NCI-H446 treated with DMSO at 0.1 percent for 48 hours (cell line): ENCODE measurements around the gene VPS52.
A peak's percentile ranks its signal among the peaks of the same experiment; 100 is the strongest.
"Not testable (repeated sequence)": the region's sequence is repeated elsewhere in the genome, so short reads cannot be mapped to it uniquely, and the experiment has no call there.

Experiments used
- DNase-seq: peaks from one replicate; lab custom pipeline; 2025; lab: John Stamatoyannopoulos, UW

Gene VPS52

GRCh38 chr6:33301877-33302276 is 30.2 kb upstream of the VPS52 start:
- no peak for DNase-seq

DNA sequence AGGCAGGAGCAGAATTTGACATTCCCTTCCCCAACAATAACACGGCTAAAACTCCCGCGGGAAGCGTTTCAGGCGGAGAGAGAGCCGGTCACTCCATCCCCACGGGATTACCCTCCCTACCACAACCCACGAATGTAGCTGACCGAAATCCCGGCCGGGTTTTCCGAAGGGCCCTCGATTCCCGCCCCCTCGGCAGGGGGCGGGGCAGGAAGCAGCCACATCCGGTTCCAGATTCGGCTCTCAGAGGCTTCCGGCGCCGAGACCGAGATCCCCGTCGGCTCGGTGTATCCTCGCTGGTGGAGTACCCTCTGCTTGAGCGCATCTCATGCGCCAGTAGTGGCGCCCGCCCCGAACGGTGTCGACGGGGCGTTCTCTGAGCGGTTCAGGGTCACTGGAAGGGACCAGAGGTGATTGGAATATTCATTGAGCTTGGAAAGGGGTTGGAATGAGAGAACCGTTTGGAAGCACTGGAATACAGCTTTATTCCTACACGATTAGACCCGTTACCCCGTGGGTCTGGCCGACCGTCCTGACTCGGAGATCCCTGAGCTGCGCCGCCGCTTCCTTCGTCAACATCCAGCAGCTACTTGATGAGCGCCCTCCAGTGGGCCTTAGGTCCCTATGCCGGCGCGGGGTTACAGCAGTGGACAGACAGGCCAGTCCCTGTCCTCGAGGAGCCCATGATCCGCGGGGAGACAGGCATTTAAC is 27.7 kb upstream of the VPS52 start:
- DNase-seq = peak; percentile 86

DNA sequence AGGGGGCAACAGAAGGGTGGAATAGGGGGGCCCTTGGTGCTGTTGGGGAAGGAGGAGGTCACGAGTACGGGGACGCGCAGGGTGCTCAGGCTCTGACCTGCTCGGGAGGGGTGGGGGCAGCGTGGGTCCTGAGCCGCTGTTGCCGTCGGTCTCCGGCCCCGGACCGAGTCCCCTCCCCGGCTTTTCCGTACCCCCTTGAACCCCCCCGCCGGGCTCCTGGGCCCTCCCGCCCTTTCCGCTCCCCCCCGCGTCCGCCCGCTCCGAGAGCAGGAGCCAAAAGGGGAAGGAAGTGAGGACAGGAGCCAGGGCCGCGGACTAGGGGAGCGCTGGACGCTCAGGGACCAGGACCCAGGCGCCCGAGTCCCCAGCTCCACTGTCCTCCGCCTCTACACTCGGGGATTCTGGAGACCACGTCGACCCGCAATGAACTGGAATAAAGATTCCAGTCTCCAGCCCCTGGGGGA is 27.1 kb upstream of the VPS52 start, which contains the start of gene RGL2:
Gene RGL2, minus strand, starts transcription at position 170 of the 464 bp plus-strand sequence. CDS start 332 bp downstream, outside the sequence.
- DNase-seq = no peak

GRCh38 chr6:33297956-33298772 is 26.5 kb upstream of the VPS52 start:
- no peak for DNase-seq

GRCh38 chr6:33297406-33297955 is 25.8 kb upstream of the VPS52 start:
- no peak for DNase-seq

DNA sequence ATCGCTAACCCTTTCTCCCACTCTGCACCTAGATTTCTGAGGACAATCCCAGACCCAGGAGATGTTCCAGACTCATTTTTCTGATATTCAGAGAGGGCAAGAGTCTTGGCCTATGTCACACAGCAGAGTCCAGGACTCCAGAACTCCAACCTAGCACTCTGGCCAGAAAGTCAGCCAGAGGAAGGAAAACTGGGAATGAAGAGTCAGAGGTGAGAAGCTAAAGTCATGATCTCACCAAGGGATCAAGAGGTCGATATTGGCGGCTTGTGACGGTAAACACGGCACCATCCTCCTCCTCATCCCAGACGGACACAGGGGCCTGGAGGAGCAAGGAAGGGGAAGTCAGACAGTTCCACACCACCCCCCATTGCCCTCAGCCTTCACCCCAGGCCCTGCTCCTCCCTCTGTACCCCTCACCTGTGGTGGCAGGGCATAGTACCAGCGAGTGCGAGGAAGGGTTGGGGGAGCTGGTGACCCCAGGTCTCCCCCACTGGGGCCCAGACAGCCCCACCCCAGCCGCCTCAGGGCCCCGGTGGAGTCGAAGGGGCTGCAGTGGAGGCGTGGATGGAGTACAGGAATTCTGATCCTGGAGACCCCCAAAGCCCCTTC is 25.2 kb upstream of the VPS52 start:
- no peak for DNase-seq

- no peak for DNase-seq
These were observed 24.1 kb upstream of the VPS52 start for GRCh38 chr6:33295621-33296369.

- DNase-seq = no peak
These were observed 22.6 kb upstream of the VPS52 start for GRCh38 chr6:33294086-33294823.

DNA sequence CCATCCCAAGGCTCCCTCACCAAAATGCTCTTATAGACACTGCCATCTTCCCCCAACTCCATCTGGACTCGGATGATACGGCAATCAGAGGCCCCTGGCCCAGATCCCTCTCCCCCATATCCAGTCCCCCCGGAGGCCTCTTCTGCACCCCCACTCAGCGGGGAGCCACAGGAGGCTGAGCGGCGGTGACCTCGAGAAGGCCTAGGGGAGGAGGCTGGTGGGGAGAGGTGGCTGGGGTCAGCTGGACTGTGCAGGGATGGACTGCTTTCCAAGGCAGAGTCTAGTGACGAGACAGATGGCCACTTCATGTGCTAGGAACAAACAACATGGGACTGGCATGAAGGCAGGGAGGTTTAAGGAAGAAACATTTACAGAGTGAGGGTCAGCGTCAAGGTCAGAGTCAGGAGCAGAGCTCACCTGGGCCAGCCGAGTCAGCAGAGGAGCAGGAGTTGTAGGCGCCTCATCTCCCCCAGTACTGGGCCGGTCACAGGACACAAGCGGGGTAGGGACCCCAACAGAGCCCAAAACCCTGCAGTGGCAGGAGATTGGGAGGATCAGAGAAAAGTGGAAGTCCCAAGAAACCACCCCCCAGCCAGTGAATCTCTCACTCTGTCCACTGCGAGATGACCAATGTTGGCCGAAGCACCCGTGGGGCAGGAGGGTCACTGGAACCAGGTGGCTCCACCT is 21.5 kb upstream of the VPS52 start:
- DNase-seq = no peak

DNA sequence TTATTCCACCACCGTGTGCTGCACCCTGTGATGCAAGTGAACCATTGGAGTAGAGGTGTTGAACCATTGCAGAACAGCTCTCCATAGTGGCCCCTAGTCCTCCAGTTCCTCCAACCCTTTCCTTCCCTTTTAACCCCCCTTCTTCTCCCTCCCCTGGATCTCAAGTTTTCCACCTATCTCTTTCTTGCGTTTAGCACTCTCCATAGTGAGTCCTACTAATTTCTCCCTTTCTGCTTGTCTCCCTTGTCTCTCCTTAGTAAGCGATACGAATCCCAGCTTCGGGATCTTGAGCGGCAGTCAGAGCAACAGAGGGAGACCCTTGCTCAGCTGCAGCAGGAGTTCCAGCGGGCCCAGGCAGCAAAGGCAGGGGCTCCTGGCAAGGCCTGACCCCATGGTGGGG is 18.8 kb upstream of the VPS52 start:
- no peak for DNase-seq

DNA sequence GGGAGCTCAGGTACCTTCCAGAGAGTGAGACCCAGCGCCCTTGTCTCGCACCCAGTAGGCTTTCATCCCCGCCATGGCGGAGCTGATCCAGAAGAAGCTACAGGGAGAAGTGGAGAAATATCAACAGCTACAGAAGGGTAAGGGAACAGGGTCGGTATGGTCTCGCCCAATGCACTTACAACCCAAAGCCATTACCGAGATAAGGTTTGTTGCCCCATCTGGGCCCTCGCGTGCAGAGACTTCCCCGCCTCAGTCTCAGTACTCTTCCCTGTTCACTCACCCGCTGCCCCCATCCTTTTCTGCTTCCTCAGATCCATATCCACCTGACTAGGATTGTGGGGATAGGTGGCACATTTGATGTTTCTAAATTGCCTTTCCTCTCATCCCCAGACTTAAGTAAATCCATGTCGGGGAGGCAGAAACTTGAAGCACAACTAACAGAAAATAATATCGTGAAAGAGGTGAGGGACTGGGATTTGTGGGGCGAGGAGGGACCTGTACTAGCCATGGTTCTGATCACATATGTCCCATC is 18.2 kb upstream of the VPS52 start:
- no peak for DNase-seq

DNA sequence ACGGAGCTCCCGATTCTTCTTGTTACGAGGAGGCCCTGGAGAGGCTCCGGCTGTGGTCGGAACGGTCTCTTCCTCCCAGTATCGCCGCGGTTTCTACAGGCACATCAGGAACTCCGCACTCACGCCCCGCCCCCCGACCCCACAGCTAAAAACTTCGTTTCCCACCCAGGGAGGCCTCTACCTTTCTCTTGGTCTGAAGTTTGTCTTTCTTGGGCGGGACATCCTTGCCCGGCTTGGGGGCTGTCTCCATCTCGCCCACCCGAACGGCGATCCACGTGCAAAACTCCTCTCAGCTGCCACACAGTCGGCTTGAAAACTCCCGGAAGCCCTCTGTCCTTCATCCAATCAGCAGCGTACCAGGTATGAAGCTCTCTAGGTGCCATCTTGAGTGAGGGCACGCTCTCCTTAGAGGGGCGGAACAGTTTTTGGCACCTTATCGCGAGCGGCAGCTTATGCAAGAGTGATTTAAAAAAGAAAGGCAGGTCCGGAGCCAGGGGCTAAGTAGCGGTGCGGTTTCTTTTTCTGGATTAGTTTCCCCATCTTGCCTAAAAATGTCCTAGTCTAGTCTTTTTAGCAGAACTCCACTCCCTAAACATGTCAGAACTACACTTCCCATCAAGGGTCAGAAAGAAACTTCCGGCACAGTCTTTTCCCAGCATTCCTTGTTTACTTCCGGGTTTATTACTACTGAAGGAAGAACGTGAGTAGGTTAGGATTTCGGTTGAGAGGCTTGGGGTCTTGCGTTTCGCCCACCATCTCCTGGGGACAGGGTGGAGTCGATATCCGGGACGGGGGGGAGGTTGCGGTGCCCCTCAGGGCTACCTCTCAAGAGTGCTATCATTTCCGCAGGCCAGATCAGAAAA is 17.5 kb upstream of the VPS52 start, which contains the start of the genes PFDN6 and WDR46:
Gene PFDN6, plus strand, starts transcription at position 681 of the 863 bp plus-strand sequence. CDS start 256 bp downstream, outside the sequence.
Gene WDR46, minus strand, starts transcription at position 319 of the 863 bp plus-strand sequence. Its CDS starts 69 bp downstream, at position 250.
- peak; percentile 75 for DNase-seq

DNA sequence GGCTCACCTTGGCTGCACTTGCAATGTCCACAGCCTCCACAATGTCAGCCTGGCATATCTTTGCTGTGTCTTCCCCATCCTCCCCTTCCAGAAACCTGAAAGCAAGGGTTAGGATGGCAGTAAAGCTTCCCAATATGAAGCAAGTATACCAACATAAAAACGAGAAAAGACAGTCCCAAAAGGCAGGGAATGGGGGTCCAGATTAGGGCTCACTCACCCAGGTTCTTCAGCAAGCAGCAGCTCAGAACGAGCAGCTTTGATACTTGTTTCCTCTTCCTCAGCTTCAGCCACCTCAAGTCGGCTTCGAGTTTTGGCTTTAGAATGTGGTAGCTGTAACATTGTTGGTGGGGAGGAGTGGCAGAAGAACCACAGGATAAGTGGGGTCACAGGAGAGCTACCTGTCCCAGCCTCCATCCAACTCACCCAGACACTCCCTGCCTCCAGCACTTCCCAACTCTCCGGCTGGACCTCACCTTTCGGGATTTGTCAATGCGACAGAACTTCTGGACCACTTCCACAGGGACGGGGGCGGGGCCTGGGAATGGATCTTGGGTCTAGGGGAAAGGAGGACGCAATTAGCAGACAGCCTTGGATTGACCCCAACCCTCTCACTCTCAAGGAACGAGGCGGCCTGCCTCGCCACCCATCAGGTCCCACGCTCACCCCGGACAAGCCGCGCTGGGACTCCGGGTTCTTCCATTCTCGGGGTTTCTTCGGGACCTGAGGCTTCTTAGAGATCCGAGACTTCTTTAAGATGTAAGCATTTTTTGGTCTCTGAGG is 16.7 kb upstream of the VPS52 start:
- no peak for DNase-seq

DNA sequence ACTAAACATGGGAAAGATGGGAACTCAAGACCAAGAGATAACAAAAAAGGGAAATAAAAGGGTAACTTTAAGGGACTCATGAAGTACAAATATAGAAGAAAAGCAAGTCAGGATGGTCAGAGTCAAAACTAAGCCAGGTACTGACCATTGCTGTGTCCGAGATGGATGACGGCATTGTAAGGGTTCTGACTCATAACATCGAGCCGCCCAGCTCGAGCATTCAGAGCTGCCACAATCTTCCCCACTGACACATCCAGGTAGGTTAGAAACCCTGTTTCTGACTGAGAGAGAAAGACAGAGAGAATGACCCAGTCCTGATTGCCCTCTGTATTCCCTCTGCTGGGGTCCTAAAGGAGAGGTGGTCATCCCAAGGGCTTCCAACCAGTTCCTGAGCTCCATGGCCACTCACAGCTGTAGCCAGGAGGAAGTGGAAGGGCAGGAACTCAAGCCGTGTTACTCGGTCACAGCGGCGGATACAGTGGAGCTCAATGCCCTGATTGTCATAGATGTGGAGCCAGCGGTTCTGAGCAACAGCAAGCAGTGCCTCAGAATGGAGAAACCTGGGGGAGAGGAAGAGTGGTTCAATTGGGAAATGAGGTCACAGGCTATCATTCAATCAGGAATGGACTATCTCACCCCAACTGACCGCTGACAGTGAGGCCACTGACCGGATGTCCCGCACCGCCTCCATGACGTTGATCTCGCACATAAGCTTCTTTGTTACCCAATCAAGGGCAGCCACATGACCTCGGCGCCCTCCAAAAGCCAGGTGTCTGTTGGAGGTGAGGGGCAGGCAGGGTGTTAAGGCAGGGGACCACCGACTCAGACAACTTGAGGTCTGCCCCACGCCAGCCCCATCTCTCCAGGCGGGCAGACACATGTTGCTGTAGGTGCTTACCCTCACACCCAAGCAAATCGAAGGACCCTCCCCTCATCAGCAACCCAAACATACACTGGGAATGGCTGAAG is 15.6 kb upstream of the VPS52 start:
- DNase-seq = no peak

GRCh38 chr6:33285214-33285613 is 13.5 kb upstream of the VPS52 start:
- not testable (repeated sequence) for DNase-seq

- DNase-seq = no peak
These were observed 8.9 kb upstream of the VPS52 start for GRCh38 chr6:33280539-33280938.

DNA sequence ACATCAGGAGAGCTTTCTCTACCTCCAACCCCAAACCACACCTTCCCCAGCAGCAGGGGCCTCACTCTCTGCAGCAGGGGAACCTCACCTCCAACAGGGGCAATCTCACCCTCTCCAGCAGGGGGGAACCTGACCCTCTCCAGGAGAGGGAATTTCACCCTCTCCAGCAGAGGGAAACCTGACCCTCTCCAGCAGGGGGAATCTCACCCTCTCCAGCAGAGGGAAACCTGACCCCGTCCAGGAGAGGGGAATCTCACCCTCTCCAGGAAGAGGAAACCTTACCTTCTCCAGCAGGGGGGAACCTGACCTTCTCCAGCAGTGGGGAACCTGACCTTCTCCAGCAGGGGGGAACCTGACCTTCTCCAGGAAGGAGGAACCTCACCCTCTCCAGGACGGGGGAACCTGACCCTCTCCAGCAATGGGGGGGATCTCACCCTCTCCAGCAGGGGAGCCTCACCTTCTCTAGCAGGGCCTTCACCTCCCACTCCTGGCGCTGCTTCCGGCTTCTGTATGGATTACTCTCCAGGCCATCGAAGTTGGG is 8.4 kb upstream of the VPS52 start:
- no peak for DNase-seq
